Tibial nerve (tissue), 4 donors: ENCODE results near the gene HSPG2. TPM values are rescaled to one million over a fixed set of nuclear protein-coding genes. Genes with fewer than 3 reads are reported as not detected.
A peak's percentile ranks its signal among the peaks of the same experiment; 100 is the strongest.

Experiments
- DNase-seq, 2 donors: peaks; one replicate each; pipeline ENCODE4 v3.0.0-alpha.2; 2019; ENCODE audit warnings: low spot score in 2 of 2
- H3K27ac ChIP-seq, 4 donors: fragments of 200-600 bp; sonication (generic) in 3 of 4; one replicate each; pipeline ENCODE4 v1.5.1; 2017 to 2019; ENCODE audit warnings: mild to moderate bottlenecking in 1 of 4
- H3K27me3 ChIP-seq, 2 donors: fragments of 200-600 bp; sonication (generic) in 1 of 2; one replicate each; pipeline versions ENCODE4 v1.5.1 to v1.6.0; 2017 to 2019
- H3K36me3 ChIP-seq, 3 donors: fragments of 200-600 bp; sonication (generic); one replicate each; pipeline ENCODE4 v1.5.1; 2018 to 2019
- H3K4me1 ChIP-seq, 4 donors: fragments of 200-600 bp; sonication (generic) in 3 of 4; one replicate each; pipeline ENCODE4 v1.5.1; 2017 to 2019
- H3K4me3 ChIP-seq, 4 donors: fragments of 200-600 bp; sonication (generic) in 3 of 4; one replicate each; pipeline ENCODE4 v1.5.1; 2017 to 2019; ENCODE audit warnings: mild to moderate bottlenecking in 1 of 4, moderate library complexity in 1 of 4
- H3K9me3 ChIP-seq, 4 donors: fragments of 200-600 bp; sonication (generic) in 3 of 4; one replicate each; pipeline ENCODE4 v1.5.1; 2017 to 2019
- CTCF ChIP-seq, 5 experiments: fragments of 200-600 bp in 3 of 5; fragments of 450-650 bp in 2 of 5; sonication (generic) in 3 of 5; IDR thresholded peaks; one replicate each; pipeline ENCODE4 v1.5.1; 2016 to 2019; ENCODE audit warnings: antibody characterized with exemption in 5 of 5, mild to moderate bottlenecking in 3 of 5, moderate library complexity in 2 of 5
- EP300 ChIP-seq, 2 donors: sonication (generic); formaldehyde crosslinking; IDR thresholded peaks; one replicate each; pipeline ENCODE4 v1.6.1; 2017; ENCODE audit warnings: antibody characterized with exemption in 2 of 2, mild to moderate bottlenecking in 1 of 2
- POLR2A ChIP-seq, 2 donors: fragments of 450-650 bp; IDR thresholded peaks; one replicate each; pipeline ENCODE4 v1.6.1; 2017; ENCODE audit warnings: antibody characterized with exemption in 2 of 2, mild to moderate bottlenecking in 2 of 2, moderate library complexity in 2 of 2
- WGBS, 2 donors: methylation state at CpG; one replicate each; pipeline ENCODE4 v1.1.5; 2018; 5-methylcytosine and 5-hydroxymethylcytosine counted together
- total RNA-seq, 4 donors: library from RNA; depleted of rRNA; stranded (reverse); fragments of >200 nt; gene quantifications; one replicate each; pipeline ENCODE4 v1.1.0, GENCODE V29; 2016

HSPG2 gene
- total RNA-seq, 4 donors from 2014 or later: 292 to 486 (median 404) TPM

- H3K4me3 ChIP-seq: no peak overlapping the region
- H3K4me1 ChIP-seq: peaks cover 11 to 98% (median 76%) of the 10 kb centered on the region in 4 donors
- TF ChIP-seq POLR2A (IDR thresholded peaks at IDR 0.05) (no peak), EP300 (IDR thresholded peaks at IDR 0.05) (no peak), CTCF (IDR thresholded peaks at IDR 0.05) (no peak)
- no peaks in the 10 kb centered on the region for H3K9me3 ChIP-seq
- H3K36me3 ChIP-seq: peaks cover 0 to 40% (median 7%) of the 10 kb centered on the region in 3 donors
- DNase-seq: no peak
- H3K27me3 ChIP-seq: no peaks in the 10 kb centered on the region
- WGBS, 2 donors: 57 to 58% methylated on average over 8 of the region's 8 CpGs
- H3K27ac ChIP-seq: peak overlapping the region; percentile 65 to 97 (median 82)
Observed at GRCh38 chr1:21896026-21896425, 41.1 kb downstream of the HSPG2 start.

GRCh38 chr1:21894034-21894881 lies 42.9 kb downstream of the HSPG2 start:
- Histone ChIP-seq H3K27ac (peak overlapping the region; percentile 65 to 97 (median 82)), H3K36me3 (peaks cover 3 to 57% (median 7%) of the 10 kb centered on the region in 3 donors), H3K9me3 (no peaks in the 10 kb centered on the region), H3K4me3 (no peak overlapping the region), H3K27me3 (no peaks in the 10 kb centered on the region), H3K4me1 (peaks cover 11 to 92% (median 59%) of the 10 kb centered on the region in 4 donors)
- 43 to 53% methylated on average over 9 of the region's 11 CpGs for WGBS, 2 donors
- DNase-seq: no peak
- TF ChIP-seq POLR2A (IDR thresholded peaks at IDR 0.05) (no peak), EP300 (IDR thresholded peaks at IDR 0.05) (no peak), CTCF (IDR thresholded peaks at IDR 0.05) (no peak)

- WGBS, 2 donors: 55 to 65% methylated on average over 12 to 14 of the region's 14 CpGs
- Histone ChIP-seq H3K27ac (peak overlapping the region; percentile 63 to 97 (median 80)), H3K36me3 (peaks cover 5 to 68% (median 7%) of the 10 kb centered on the region in 3 donors), H3K4me3 (no peak overlapping the region), H3K4me1 (peaks cover 11 to 83% (median 49%) of the 10 kb centered on the region in 4 donors), H3K9me3 (no peaks in the 10 kb centered on the region), H3K27me3 (no peaks in the 10 kb centered on the region)
- TF ChIP-seq CTCF (IDR thresholded peaks at IDR 0.05) (no peak), EP300 (IDR thresholded peaks at IDR 0.05) (no peak), POLR2A (IDR thresholded peaks at IDR 0.05) (no peak)
- DNase-seq: no peak
Observed at GRCh38 chr1:21893046-21893805, 43.9 kb downstream of the HSPG2 start.

- H3K9me3 ChIP-seq: no peaks in the 10 kb centered on the region
- no peaks in the 10 kb centered on the region for H3K27me3 ChIP-seq
- H3K4me3 ChIP-seq: no peak overlapping the region
- 47 to 57% methylated on average over 14 of the region's 20 CpGs for WGBS, 2 donors
- TF ChIP-seq POLR2A (IDR thresholded peaks at IDR 0.05) (no peak), EP300 (IDR thresholded peaks at IDR 0.05) (peak in 1 of 2 donors; percentile 65), CTCF (IDR thresholded peaks at IDR 0.05) (no peak)
- peaks cover 7 to 81% (median 39%) of the 10 kb centered on the region in 4 donors for H3K4me1 ChIP-seq
- H3K36me3 ChIP-seq: peaks cover 5 to 81% (median 7%) of the 10 kb centered on the region in 3 donors
- H3K27ac ChIP-seq: peak overlapping the region; percentile 24 to 97 (median 61)
- DNase-seq: no peak
Observed at GRCh38 chr1:21891621-21892479, 45.3 kb downstream of the HSPG2 start.
